Measurements from ENCODE around the gene CADM1. TPM values are rescaled to one million over a fixed set of nuclear protein-coding genes. Genes with fewer than 3 reads are reported as not detected.

CADM1 gene
- total and polyA plus RNA-seq, 10 of the 15 experiments (the other 5 are each of a cell fraction or from before 2014, with no cell fraction given) = 0.03 to 0.48 (median 0.15) TPM; not detected in 3

DNA sequence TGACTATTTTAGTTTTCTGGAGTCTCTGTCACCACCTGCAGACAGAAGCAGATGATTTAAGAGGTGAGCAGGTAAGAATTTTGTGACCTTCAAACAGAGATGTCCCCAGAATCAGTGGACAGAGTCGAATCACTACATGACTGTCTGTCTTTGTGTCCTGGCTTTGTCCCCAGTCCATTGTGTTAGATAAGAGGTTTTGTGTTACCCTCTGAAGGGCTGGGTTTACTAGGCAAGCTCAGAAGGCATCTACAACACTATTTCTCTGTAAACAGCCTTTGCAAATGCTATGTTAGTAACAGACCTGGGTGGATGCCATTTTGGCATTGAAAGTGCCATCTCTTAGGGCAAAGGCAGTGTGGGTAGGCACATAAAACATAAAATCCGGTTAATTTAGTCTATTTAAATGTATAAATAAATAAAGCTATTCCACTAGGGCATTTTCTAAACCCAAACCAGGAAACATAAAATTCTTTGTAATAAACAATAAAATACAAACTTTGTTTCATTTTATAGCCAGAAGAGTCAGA is 40.3 kb upstream of the CADM1 start (continued):
- TF ChIP-seq, protein P1, sequence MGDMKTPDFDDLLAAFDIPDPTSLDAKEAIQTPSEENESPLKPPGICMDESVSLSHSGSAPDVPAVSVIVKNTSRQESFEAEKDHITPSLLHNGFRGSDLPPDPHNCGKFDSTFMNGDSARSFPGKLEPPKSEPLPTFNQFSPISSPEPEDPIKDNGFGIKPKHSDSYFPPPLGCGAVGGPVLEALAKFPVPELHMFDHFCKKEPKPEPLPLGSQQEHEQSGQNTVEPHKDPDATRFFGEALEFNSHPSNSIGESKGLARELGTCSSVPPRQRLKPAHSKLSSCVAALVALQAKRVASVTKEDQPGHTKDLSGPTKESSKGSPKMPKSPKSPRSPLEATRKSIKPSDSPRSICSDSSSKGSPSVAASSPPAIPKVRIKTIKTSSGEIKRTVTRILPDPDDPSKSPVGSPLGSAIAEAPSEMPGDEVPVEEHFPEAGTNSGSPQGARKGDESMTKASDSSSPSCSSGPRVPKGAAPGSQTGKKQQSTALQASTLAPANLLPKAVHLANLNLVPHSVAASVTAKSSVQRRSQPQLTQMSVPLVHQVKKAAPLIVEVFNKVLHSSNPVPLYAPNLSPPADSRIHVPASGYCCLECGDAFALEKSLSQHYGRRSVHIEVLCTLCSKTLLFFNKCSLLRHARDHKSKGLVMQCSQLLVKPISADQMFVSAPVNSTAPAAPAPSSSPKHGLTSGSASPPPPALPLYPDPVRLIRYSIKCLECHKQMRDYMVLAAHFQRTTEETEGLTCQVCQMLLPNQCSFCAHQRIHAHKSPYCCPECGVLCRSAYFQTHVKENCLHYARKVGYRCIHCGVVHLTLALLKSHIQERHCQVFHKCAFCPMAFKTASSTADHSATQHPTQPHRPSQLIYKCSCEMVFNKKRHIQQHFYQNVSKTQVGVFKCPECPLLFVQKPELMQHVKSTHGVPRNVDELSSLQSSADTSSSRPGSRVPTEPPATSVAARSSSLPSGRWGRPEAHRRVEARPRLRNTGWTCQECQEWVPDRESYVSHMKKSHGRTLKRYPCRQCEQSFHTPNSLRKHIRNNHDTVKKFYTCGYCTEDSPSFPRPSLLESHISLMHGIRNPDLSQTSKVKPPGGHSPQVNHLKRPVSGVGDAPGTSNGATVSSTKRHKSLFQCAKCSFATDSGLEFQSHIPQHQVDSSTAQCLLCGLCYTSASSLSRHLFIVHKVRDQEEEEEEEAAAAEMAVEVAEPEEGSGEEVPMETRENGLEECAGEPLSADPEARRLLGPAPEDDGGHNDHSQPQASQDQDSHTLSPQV (IDR thresholded peaks at IDR 0.05) = no peak
- TF ChIP-seq, protein P2, sequence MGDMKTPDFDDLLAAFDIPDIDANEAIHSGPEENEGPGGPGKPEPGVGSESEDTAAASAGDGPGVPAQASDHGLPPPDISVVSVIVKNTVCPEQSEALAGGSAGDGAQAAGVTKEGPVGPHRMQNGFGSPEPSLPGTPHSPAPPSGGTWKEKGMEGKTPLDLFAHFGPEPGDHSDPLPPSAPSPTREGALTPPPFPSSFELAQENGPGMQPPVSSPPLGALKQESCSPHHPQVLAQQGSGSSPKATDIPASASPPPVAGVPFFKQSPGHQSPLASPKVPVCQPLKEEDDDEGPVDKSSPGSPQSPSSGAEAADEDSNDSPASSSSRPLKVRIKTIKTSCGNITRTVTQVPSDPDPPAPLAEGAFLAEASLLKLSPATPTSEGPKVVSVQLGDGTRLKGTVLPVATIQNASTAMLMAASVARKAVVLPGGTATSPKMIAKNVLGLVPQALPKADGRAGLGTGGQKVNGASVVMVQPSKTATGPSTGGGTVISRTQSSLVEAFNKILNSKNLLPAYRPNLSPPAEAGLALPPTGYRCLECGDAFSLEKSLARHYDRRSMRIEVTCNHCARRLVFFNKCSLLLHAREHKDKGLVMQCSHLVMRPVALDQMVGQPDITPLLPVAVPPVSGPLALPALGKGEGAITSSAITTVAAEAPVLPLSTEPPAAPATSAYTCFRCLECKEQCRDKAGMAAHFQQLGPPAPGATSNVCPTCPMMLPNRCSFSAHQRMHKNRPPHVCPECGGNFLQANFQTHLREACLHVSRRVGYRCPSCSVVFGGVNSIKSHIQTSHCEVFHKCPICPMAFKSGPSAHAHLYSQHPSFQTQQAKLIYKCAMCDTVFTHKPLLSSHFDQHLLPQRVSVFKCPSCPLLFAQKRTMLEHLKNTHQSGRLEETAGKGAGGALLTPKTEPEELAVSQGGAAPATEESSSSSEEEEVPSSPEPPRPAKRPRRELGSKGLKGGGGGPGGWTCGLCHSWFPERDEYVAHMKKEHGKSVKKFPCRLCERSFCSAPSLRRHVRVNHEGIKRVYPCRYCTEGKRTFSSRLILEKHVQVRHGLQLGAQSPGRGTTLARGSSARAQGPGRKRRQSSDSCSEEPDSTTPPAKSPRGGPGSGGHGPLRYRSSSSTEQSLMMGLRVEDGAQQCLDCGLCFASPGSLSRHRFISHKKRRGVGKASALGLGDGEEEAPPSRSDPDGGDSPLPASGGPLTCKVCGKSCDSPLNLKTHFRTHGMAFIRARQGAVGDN (IDR thresholded peaks at IDR 0.05) = no peak
- TF ChIP-seq RUNX3 (IDR thresholded peaks at IDR 0.05; ENCODE audit: low read length) = no peak
- TF ChIP-seq TCF12 (IDR thresholded peaks at IDR 0.05; ENCODE audit: low read depth, low read length) = no peak
- no peak for TF ChIP-seq FOS (IDR thresholded peaks at IDR 0.05; ENCODE audit: borderline replicate concordance, extremely low read depth, insufficient read length)
- TF ChIP-seq SPI1 (IDR thresholded peaks at IDR 0.05; ENCODE audit: borderline replicate concordance, insufficient read depth, low read depth, low read length) = no peak
